Heart right ventricle (tissue), 16 donors: ENCODE measurements around the gene PDXK. TPM values are rescaled to one million over a fixed set of nuclear protein-coding genes. Genes with fewer than 3 reads are reported as not detected.

ENCODE experiments used
- ATAC-seq, 8 donors: fragments of 200-7000 bp; cut with Tn5 transposase; one replicate each; pipeline ENCODE4 v1.9.1; 2020; ENCODE audit warnings: mild to moderate bottlenecking in 8 of 8, moderate library complexity in 8 of 8, moderate number of reproducible peaks in 1 of 8
- DNase-seq, 2 donors: peaks; one replicate each; pipeline ENCODE4 v3.0.0-alpha.2; 2020
- H3K27ac ChIP-seq, 10 donors: fragments of 200-600 bp; sonication (generic) in 2 of 10; one replicate each; pipeline versions ENCODE4 v1.5.0 to v1.8.0; 2020 to 2022; ENCODE audit warnings: mild to moderate bottlenecking in 3 of 10
- H3K27me3 ChIP-seq, 7 donors: fragments of 200-600 bp; one replicate each; pipeline ENCODE4 v1.8.0; 2021 to 2022; ENCODE audit warnings: mild to moderate bottlenecking in 2 of 7
- H3K36me3 ChIP-seq, 9 donors: fragments of 200-600 bp; sonication (generic) in 1 of 9; one replicate each; pipeline versions ENCODE4 v1.5.0 to v1.8.0; 2020 to 2022; ENCODE audit warnings: mild to moderate bottlenecking in 2 of 9
- H3K4me1 ChIP-seq, 9 donors: fragments of 200-600 bp; sonication (generic) in 1 of 9; one replicate each; pipeline versions ENCODE4 v1.5.0 to v1.8.0; 2020 to 2022; ENCODE audit warnings: mild to moderate bottlenecking in 4 of 9
- H3K4me3 ChIP-seq, 10 donors: fragments of 200-600 bp; sonication (generic) in 2 of 10; one replicate each; pipeline versions ENCODE4 v1.5.0 to v1.8.0; 2020 to 2022; ENCODE audit warnings: mild to moderate bottlenecking in 7 of 10, moderate library complexity in 2 of 10
- H3K9me3 ChIP-seq, 11 donors: fragments of 200-600 bp in 10 of 11; sonication (generic) in 2 of 11; one replicate each; pipeline versions ENCODE4 v1.5.0 to v1.8.0; 2013 to 2022; ENCODE audit warnings: mild to moderate bottlenecking in 2 of 11, control low read depth in 1 of 11, moderate library complexity in 1 of 11
- WGBS, 2 donors: extraction: QIAGEN DNeasy Blood & Tissue Kit; methylation state at CpG; one replicate each; pipeline ENCODE4 v1.1.7; 2013; ENCODE audit warnings: inconsistent platforms in 1 of 2; 5-methylcytosine and 5-hydroxymethylcytosine counted together
- intact Hi-C, 10 donors: fragments of 100-400 bp; cut with DNase I; formaldehyde crosslinking; loops; one replicate each; pipeline versions ENCODE4 v1.11.1 to v1.14.2; 2022
- polyA plus RNA-seq, 2 donors: library from polyadenylated mRNA; stranded (reverse); fragments of 200-250 nt; gene quantifications; one replicate each; pipeline ENCODE4 v1.2.3, GENCODE V29; 2013
- total RNA-seq, 10 donors: library from RNA; stranded (reverse); fragmentation: NEBNext Ultra II Directional in 3 of 10; extraction: Animal tissue kit (Norgen Biotek cat#: 25700) in 3 of 10; gene quantifications; one replicate each; pipeline versions ENCODE4 v1.2.1 to v1.2.4, GENCODE V29; 2021 to 2023
- TF ChIP-seq, protein P1 (sequence below), 9 donors: fragments of 200-600 bp; sonication (generic) in 2 of 9; IDR thresholded peaks; one replicate each; pipeline versions ENCODE4 v1.5.0 to v1.8.0; 2021 to 2022; ENCODE audit warnings: antibody characterized with exemption in 9 of 9, mild to moderate bottlenecking in 5 of 9, moderate library complexity in 1 of 9
- donor health status: Arrhythmogenic right ventricular cardiomyopathy.
- donor health status: ischemic (EF 13 %, LVEDD 7.1; RV severe dilation, severe dysfunction).
- donor health status: healthy with polysubstance abuse.
- donor health status: DM: no; HTN: yes; CAD: no.
- donor health status: DM: no; HTN: no; CAD: no.
- donor health status: ischemic (EF 25% LVEDD 6.9; RV normal size, moderate dysfunction).
- donor health status: ischemic (EF 25% LVEDD 5.7; RV mildly dilated, moderate dysfunction).
- donor health status: healthy.
- donor health status: DM: yes; HTN: yes; CAD: no.
- donor health status: Ischemic cardiomyopathy.
- donor health status: ischemic (EF 35%, LVEDD 5.7; RV mildly dilated, moderate dysfunction).
- donor health status: nonischemic (EF 11% LVEDD 7.7; RV severe dilation, severe dysfunction).
- donor health status: DM: yes; HTN: yes; CAD: no.
- donor health status: PGD.
- donor health status: ischemic (EF 29% LVEDD 5.4; RV normal size, mild dysfunction).
- donor health status: nonischemic (EF 23%, LVEDD 6.1; RV moderate dilation, normal function).

PDXK gene
- total and polyA plus RNA-seq, 12 donors, result 47.8 to 102 (median 73.0) TPM

DNA sequence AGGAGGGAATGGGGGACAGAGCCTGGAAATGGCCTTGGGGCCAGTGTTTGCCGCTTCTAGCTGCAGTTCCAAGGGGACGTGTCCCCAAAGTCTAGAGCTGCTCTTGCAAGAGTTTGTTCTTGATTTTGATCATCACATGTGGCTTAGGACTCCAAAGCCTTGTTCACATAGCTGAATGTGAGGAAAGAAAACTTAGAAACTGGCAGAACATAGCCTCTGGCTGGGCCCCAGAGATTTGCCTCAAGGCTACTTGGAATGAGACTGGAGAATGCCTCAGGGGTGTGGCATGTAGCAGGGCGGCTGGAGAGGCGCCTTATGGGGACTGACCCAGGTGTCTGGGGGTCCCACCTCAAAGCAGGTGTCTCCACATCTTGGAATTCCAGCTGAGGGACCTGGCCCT, 2.3 kb downstream of the PDXK start:
- Histone ChIP-seq H3K27me3 (no peaks in the 10 kb centered on the region), H3K36me3 (peaks cover 0 to 16% (median 0%) of the 10 kb centered on the region in 9 donors), H3K4me1 (peaks cover 9 to 61% (median 38%) of the 10 kb centered on the region in 9 donors), H3K27ac (no peak overlapping the region), H3K9me3 (no peaks in the 10 kb centered on the region), H3K4me3 (peak overlapping the region in 4 of 10 donors; percentile 97 to 99 (median 98))
- no peak for ATAC-seq
- TF ChIP-seq, protein P1, sequence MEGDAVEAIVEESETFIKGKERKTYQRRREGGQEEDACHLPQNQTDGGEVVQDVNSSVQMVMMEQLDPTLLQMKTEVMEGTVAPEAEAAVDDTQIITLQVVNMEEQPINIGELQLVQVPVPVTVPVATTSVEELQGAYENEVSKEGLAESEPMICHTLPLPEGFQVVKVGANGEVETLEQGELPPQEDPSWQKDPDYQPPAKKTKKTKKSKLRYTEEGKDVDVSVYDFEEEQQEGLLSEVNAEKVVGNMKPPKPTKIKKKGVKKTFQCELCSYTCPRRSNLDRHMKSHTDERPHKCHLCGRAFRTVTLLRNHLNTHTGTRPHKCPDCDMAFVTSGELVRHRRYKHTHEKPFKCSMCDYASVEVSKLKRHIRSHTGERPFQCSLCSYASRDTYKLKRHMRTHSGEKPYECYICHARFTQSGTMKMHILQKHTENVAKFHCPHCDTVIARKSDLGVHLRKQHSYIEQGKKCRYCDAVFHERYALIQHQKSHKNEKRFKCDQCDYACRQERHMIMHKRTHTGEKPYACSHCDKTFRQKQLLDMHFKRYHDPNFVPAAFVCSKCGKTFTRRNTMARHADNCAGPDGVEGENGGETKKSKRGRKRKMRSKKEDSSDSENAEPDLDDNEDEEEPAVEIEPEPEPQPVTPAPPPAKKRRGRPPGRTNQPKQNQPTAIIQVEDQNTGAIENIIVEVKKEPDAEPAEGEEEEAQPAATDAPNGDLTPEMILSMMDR (IDR thresholded peaks at IDR 0.05), result no peak
- intact Hi-C loops, result loop anchor here in 6 of 10 donors (10.0 kb wide), 4 partner anchors 46 to 144 kb away; partner anchors contain the start of genes RRP1 (in 2 of the 6) and AGPAT3 (in 1 of the 6)
- 94 to 97% methylated on average over 4 of the region's 4 CpGs for WGBS, 2 donors
- DNase-seq, result no peak

DNA sequence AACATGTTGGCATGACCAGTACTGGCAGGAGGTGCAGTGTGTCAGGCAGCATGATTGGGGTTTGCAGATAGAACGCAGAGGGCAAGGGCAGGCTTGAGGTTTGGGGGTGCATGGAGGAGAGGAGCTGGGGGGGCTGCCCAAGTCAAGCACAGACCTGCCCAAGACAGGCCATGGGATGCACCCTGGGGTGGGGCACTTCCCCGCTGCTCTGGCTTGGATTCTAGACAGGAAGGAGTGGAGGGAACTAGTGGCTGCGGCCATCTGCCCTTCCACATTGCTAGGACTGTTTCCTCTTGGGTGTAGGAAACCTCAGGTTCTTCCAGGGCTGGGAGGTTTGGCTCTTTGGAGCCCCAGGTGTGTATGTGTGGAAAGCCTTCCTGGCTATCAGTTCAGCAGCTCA, 3.0 kb downstream of the PDXK start:
- TF ChIP-seq, protein P1 (IDR thresholded peaks at IDR 0.05), result no peak
- WGBS, 2 donors, result 78 to 81% methylated on average over 3 of the region's 3 CpGs
- ATAC-seq (no peak), DNase-seq (no peak)
- H3K9me3 ChIP-seq, result no peaks in the 10 kb centered on the region
- intact Hi-C loops, result loop anchor here in 6 of 10 donors (10.0 kb wide), 4 partner anchors 47 to 143 kb away; partner anchors contain the start of genes RRP1 (in 2 of the 6) and AGPAT3 (in 1 of the 6)
- H3K4me1 ChIP-seq, result peaks cover 11 to 68% (median 46%) of the 10 kb centered on the region in 9 donors
- no peak overlapping the region for H3K27ac ChIP-seq
- peaks cover 0 to 16% (median 0%) of the 10 kb centered on the region in 9 donors for H3K36me3 ChIP-seq
- H3K4me3 ChIP-seq, result no peak overlapping the region
- no peaks in the 10 kb centered on the region for H3K27me3 ChIP-seq

DNA sequence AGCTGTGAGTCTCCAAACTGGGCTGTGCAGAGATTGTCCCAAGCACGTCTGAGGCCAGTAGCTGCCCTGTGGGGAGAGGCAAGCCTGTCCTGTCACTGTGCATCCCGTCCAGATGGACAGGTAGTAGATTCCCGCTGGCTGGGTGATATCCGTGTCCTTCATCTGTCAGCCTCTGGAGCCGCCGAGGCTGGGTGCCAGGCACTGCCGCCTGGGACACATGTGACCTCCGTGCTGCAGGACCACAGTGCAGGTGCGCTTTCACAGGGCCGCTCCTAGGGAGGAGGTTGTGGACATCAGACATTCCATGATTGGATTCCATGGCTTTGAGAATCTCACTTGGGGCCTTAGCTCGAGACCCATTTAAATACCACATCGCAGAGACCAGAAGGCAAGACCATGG, 4.7 kb downstream of the PDXK start:
- Histone ChIP-seq H3K27ac (no peak overlapping the region), H3K9me3 (no peaks in the 10 kb centered on the region), H3K36me3 (peaks cover 0 to 16% (median 0%) of the 10 kb centered on the region in 9 donors), H3K4me3 (no peak overlapping the region), H3K27me3 (no peaks in the 10 kb centered on the region), H3K4me1 (peaks cover 24 to 78% (median 56%) of the 10 kb centered on the region in 9 donors)
- intact Hi-C loops, result loop anchor here in 6 of 10 donors (10.0 kb wide), 4 partner anchors 49 to 141 kb away; partner anchors contain the start of genes RRP1 (in 2 of the 6) and AGPAT3 (in 1 of the 6)
- 73 to 76% methylated on average over 12 of the region's 12 CpGs for WGBS, 2 donors
- ATAC-seq, result no peak
- TF ChIP-seq, protein P1 (IDR thresholded peaks at IDR 0.05), result no peak
- no peak for DNase-seq

DNA sequence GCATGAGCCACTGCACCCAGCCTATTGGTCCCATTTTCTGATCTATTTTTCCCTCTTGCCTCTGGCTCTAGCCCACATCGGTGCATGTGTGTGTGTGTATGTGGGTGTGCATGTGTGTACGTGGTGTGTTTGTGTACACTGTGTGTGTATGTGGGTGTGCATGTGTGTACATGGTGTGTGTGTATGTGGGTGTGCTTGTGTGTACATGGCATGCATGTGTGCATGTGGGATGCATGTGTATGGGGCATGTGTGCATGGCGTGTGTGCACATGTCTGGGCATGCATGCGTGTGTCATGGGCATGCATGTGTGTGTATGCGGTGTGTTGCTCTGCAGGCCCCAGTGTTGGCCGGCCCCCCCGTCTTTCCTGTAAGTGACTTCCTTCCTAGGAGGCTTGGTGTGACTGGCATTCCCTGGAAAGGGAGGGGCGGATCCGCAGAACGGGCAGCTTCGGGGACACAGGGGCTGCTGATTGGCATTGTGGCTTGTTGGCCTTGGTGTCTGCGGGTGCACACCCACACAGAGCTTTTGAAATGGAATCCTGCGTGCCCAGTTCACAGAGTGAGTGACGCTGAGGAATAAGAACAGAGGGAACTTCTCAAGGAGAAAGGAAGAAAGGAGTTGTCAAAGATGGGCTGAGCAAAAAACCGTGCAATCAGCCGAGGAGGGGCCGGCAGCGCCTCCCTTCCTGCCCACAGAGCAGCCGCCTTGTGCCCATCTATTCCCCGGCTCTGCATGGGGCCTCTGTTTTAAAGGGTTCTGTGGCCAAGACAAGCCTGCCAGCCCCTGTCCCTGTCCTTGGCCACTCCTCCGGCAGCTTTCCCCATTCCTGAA, 8.0 kb downstream of the PDXK start:
- no peaks in the 10 kb centered on the region for H3K27me3 ChIP-seq
- peak overlapping the region in 1 of 10 donors; percentile 83 for H3K4me3 ChIP-seq
- DNase-seq (peak in 1 of 2 donors; percentile 45), ATAC-seq (no peak)
- intact Hi-C loops, result loop anchor here in 8 of 10 donors (5.0 to 10.0 kb wide), 6 partner anchors 45 to 138 kb away; partner anchors contain the start of genes RRP1 (in 2 of the 8), AGPAT3 (in 1 of the 8) and CSTB (in 1 of the 8)
- peak overlapping the region in 9 of 10 donors; percentile 78 to 94 (median 92) for H3K27ac ChIP-seq
- no peaks in the 10 kb centered on the region for H3K9me3 ChIP-seq
- peaks cover 0 to 18% (median 0%) of the 10 kb centered on the region in 9 donors for H3K36me3 ChIP-seq
- H3K4me1 ChIP-seq, result peaks cover 19 to 85% (median 49%) of the 10 kb centered on the region in 9 donors
- TF ChIP-seq, protein P1 (IDR thresholded peaks at IDR 0.05), result no peak
- 59 to 65% methylated on average over 21 of the region's 21 CpGs for WGBS, 2 donors
